Stimulated activated CD4-positive, alpha-beta T cell treated with anti-CD3 and anti-CD28 coated beads, Interleukin-2, amount 100 ng/mL, for 4 hours (primary cell): ENCODE results near the gene SPRY2.

Source experiments
- DNase-seq: peaks from one replicate; pipeline ENCODE4 v3.0.0-alpha.2; 2020; ENCODE audit warnings: low read depth

SPRY2 gene

DNA sequence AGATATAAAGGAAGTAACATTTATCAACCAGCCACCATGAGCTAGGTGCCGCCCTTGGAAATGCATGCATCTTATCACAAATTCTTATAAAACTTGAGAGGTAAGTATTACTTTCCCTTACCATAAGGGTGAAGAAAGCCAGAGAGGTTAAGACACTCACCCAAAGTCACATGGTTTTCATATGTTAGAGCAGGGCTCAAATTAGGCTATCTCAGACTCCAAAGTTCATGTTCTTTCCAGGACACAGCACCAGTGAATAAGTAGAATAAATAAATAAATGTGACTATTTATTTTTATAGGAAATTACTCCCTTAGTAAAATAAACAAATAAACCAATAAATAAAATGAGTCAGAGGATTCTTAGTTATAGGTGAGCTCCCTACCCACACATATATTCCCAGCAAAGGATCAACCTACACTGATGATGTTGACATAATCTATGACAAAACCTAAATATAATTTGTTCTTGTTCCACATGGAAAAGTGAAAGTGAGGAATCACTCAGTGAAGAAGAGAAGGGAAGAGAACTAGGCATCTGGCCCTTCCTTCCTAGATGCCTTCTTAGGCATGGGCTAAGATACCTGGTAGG lies 27.2 kb downstream of the SPRY2 start:
- no peak for DNase-seq

- DNase-seq: no peak
Measured at GRCh38 chr13:80312967-80313366, 28.0 kb downstream of the SPRY2 start.

- DNase-seq: no peak
Measured at GRCh38 chr13:80312012-80312704, 28.8 kb downstream of the SPRY2 start.

DNA sequence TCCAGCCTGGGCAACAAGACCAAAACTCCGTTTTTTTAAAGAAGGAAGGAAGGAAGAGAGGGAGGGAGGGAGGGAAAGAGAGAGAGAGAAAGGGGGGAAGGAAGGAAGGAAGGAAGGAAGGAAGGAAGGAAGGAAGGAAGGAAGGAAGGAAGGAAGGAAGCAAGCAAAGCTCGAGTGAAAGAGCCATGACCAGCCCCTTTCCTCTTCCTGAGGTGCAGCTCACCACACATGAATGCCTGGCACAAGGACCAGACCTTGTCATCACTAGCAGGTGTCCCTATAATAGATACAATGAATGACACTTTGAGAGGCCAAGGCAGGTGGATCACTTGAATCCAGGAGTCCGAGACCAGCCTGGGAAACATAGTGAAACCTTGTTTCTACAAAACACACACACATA lies 31.0 kb downstream of the SPRY2 start:
- no peak for DNase-seq

DNA sequence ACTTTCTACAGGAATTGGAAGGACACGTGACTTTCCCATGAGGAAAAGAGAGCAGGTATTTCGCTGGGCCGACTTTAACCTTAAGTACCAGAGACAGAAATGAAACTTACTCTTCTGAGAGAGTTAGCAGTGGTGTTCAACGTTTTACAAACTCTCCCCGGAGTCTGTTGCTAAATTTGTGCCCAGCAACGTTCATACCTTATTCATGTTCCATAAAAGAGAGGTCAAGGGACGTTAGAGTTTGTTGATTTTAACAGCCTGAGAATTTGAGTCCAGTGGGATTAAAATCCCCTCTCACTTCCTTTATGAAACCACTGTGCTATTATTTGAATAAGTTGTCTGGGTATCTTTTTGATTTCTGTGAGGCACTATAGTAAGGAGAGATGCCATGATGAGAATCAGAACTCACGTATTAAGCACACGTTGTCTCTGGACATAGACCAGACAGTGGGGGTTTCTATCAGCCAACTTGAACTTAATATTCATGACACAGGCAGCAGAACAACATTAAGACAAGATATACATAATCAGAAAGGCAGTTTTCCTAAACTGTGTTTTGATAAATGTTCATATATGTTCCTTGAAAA lies 33.4 kb downstream of the SPRY2 start:
- DNase-seq: no peak

GRCh38 chr13:80306337-80306972 lies 34.5 kb downstream of the SPRY2 start:
- no peak for DNase-seq

GRCh38 chr13:80305737-80306136 lies 35.2 kb downstream of the SPRY2 start:
- DNase-seq: no peak

- DNase-seq: no peak
Measured at GRCh38 chr13:80303225-80303811, 37.6 kb downstream of the SPRY2 start.

DNA sequence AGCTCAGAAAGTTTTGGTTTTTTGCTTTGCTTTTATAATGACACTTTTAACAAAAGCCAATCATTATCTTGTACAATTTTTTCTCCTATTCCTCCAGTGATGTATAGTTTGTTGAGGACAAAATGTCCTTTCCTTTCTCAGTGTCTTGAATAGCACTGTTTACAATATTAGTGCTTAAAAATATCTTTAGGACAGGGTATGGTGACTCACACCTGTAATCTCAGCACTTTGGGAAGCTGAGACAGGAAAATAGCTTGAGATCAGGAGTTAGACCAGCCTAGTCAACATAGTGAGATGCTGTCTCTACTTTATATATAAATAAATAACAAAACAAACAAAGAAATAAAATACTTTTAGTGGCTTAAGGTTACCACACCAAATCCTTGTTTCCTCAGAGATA lies 41.9 kb downstream of the SPRY2 start:
- DNase-seq: no peak

DNA sequence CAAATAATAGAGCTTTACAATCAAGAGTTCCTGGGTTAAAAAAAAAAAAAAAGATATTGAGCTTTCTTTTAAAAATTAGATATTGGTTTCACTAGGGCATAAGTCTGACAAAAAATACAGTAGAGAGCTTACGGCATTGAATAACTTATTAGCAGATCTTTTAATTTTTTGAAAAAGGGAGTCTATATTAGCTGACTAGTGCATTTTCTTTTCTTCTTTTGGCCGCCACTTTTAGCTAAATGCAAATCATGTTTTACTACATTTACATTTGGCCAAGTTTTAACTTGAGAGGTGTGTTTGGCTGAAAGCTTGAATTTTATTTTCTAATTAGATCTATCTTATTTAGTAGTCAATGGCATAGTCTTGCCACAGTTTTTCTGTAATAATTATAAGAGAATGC lies 43.4 kb downstream of the SPRY2 start:
- no peak for DNase-seq

GRCh38 chr13:80297094-80297493 lies 43.8 kb downstream of the SPRY2 start:
- DNase-seq: no peak

DNA sequence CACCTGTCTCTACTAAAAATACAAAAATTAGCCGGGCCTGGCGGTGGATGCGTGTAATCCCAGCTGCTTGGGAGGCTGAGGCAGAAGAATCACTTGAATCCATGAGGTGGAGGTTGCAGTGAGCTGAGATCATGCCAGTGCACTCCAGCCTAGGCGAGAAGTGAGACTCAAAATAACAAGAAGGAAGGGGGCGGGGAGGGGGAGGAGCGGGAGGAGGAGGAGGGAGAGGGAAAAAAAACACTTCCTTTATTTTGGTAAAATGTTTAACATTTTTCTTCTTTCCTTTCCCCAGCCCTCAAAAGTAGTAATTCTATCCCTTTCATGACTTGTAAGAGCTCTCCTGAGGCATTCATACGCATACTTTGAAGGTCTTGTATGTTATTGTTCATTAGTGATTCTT lies 44.3 kb downstream of the SPRY2 start:
- DNase-seq: no peak

DNA sequence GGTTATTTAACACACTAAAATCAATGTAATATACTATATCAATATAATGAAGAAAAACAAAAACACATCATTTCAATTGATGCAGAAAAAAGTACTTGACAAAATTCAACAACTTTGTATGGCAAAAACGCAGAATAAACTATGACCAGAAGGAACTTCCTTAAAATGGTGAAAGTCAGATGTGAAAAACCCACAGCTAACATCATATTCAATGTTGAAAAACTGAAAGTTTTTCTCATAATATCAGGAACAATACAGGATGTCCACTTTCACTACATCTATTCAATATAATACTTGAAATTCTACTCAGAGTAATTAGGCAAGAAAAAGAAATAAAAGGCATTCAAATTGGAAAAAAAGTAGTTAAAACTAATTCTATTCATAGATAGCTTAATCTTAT lies 50.3 kb downstream of the SPRY2 start:
- no peak for DNase-seq
